Activated CD8-positive, alpha-beta T cell treated with anti-CD3 and anti-CD28 coated beads for 36 hours (primary cell): ENCODE measurements around the gene SLC39A11. TPM values are rescaled to one million over a fixed set of nuclear protein-coding genes. Genes with fewer than 3 reads are reported as not detected.
"Not testable (repeated sequence)": the region's sequence is repeated elsewhere in the genome, so short reads cannot be mapped to it uniquely, and the experiment has no call there.

ENCODE experiments used
- ATAC-seq: fragments of 200-7000 bp; cut with Tn5 transposase; one replicate; pipeline ENCODE4 v1.10.0; 2021; ENCODE audit warnings: mild to moderate bottlenecking, moderate library complexity
- CTCF ChIA-PET: fragments of 350-600 bp; sonication (Branson Sonifier 250); formaldehyde crosslinking; loops from one replicate; lab custom pipeline; 2021; ENCODE audit warnings: antibody characterized with exemption; lab: Charles Lee
- POLR2A ChIA-PET: fragments of 350-600 bp; sonication (Branson Sonifier 250); formaldehyde crosslinking; loops from one replicate; lab custom pipeline; 2021; ENCODE audit warnings: antibody characterized with exemption; lab: Charles Lee
- DNase-seq: peaks from one replicate; pipeline ENCODE4 v3.0.0-alpha.2; 2020
- H3K27ac Mint-ChIP-seq: one replicate; pipeline ENCODE4 v1.8.0; 2021; ENCODE audit warnings: mild to moderate bottlenecking, mixed read lengths
- H3K27me3 Mint-ChIP-seq: one replicate; pipeline ENCODE4 v1.8.0; 2021; ENCODE audit warnings: mixed read lengths
- H3K36me3 Mint-ChIP-seq: one replicate; pipeline ENCODE4 v1.8.0; 2021; ENCODE audit warnings: low read depth, mixed read lengths
- H3K4me1 Mint-ChIP-seq: one replicate; pipeline ENCODE4 v1.8.0; 2021; ENCODE audit warnings: low read depth, mixed read lengths
- H3K4me3 Mint-ChIP-seq: one replicate; pipeline ENCODE4 v1.8.0; 2021; ENCODE audit warnings: mild to moderate bottlenecking, moderate library complexity, mixed read lengths
- H3K9me3 Mint-ChIP-seq: one replicate; pipeline ENCODE4 v1.8.0; 2021; ENCODE audit warnings: mixed read lengths
- CTCF ChIP-seq: fragments of 200-600 bp; IDR thresholded peaks from one replicate; pipeline ENCODE4 v1.8.0; 2022; ENCODE audit warnings: antibody characterized with exemption, mild to moderate bottlenecking
- intact Hi-C: fragments of 100-400 bp; cut with micrococcal nuclease; formaldehyde crosslinking; loops from one replicate; pipeline ENCODE4 v1.10.0; 2022
- total RNA-seq, 2 experiments: library from RNA; stranded (reverse); gene quantifications; one replicate each; pipeline ENCODE4 v1.2.3, GENCODE V29; 2021

SLC39A11 gene
- total RNA-seq, 2 experiments from 2014 or later = 14.4 to 14.9 TPM

DNA sequence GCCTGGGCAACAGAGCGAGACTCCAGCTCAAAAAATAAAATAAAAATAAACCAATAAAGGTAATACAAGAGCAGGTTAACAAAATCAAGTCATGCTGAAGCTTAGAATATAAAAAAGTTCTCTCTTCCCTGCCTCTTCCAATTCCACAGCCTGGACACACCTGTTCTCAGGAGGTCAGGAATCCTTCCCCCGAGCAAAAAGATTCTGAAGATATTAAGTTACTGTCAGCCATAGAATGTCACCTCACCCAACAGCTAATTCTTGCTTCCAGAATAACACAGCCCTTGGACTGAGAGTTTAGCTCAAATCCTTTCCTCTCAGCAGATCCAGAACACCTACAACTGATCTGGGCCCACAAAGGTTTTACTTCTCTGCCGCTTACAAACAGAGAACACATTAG, 27.1 kb downstream of the SLC39A11 start:
- H3K4me1 Mint-ChIP-seq = peaks cover 8% of the 10 kb centered on the region
- ChIA-PET POLR2A (no interaction called here), CTCF (no interaction called here)
- no peak overlapping the region for H3K4me3 Mint-ChIP-seq
- H3K27me3 Mint-ChIP-seq = no peaks in the 10 kb centered on the region
- H3K27ac Mint-ChIP-seq = no peak overlapping the region
- H3K9me3 Mint-ChIP-seq = peaks cover 2% of the 10 kb centered on the region
- TF ChIP-seq CTCF = no peak
- no peak for ATAC-seq
- H3K36me3 Mint-ChIP-seq = peaks cover 11% of the 10 kb centered on the region
- no peak for DNase-seq
- intact Hi-C loops = no loop called here

- ATAC-seq = no peak
Measured at GRCh38 chr17:73064084-73064938, 28.2 kb downstream of the SLC39A11 start.

DNA sequence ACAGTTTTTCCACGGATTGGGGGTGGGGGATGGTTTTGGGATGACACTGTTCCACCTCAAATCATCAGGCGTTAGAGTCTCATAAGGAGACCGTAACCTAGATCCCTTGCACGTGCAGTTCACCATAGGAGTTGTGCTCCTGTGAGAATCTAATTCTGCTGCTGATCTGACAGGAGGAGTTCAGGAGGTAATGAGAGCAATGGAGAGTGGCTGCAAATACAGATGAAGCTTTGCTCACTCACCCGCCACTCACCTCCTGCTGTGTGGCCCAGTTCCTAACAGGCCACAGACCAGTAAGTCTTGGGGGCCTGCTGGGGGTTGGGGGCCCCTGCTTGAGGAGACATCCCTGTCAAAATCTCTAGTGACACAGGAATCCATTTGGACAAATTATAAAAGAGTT, 29.8 kb downstream of the SLC39A11 start:
- ChIA-PET POLR2A (no interaction called here), CTCF (interaction anchor here (2.4 kb wide), 1 partner anchor 335 kb away, joined by 6 read pairs; no protein-coding TSS in a partner anchor)
- no peak for ATAC-seq
- intact Hi-C loops = no loop called here
- no peaks in the 10 kb centered on the region for H3K27me3 Mint-ChIP-seq
- peaks cover 2% of the 10 kb centered on the region for H3K9me3 Mint-ChIP-seq
- no peak for DNase-seq
- H3K4me1 Mint-ChIP-seq = peaks cover 8% of the 10 kb centered on the region
- H3K36me3 Mint-ChIP-seq = peaks cover 8% of the 10 kb centered on the region
- H3K27ac Mint-ChIP-seq = no peak overlapping the region
- no peak for TF ChIP-seq CTCF
- no peak overlapping the region for H3K4me3 Mint-ChIP-seq

More at GRCh38 chr17:73064084-73064938, 28.2 kb downstream of the SLC39A11 start:
- Mint-ChIP-seq H3K27me3 (no peaks in the 10 kb centered on the region), H3K9me3 (peaks cover 2% of the 10 kb centered on the region), H3K36me3 (peaks cover 13% of the 10 kb centered on the region), H3K27ac (no peak overlapping the region), H3K4me3 (no peak overlapping the region), H3K4me1 (peaks cover 8% of the 10 kb centered on the region)
- no peak for DNase-seq
- intact Hi-C loops = no loop called here
- no peak for TF ChIP-seq CTCF
- ChIA-PET POLR2A (no interaction called here), CTCF (no interaction called here)

GRCh38 chr17:73061161-73061560, 31.3 kb downstream of the SLC39A11 start:
- no peak for TF ChIP-seq CTCF
- POLR2A ChIA-PET = no interaction called here
- Mint-ChIP-seq H3K27me3 (no peaks in the 10 kb centered on the region), H3K9me3 (no peaks in the 10 kb centered on the region), H3K27ac (no peak overlapping the region), H3K36me3 (peaks cover 2% of the 10 kb centered on the region), H3K4me3 (no peak overlapping the region), H3K4me1 (peaks cover 8% of the 10 kb centered on the region)
- intact Hi-C loops = no loop called here
- DNase-seq = no peak
- CTCF ChIA-PET = interaction anchor here (0.6 to 2.4 kb wide), 3 partner anchors 309 to 504 kb away, joined by 3 to 6 read pairs (median 3); no protein-coding TSS in a partner anchor
- no peak for ATAC-seq

GRCh38 chr17:73060721-73061120, 31.8 kb downstream of the SLC39A11 start:
- Mint-ChIP-seq H3K27me3 (no peaks in the 10 kb centered on the region), H3K36me3 (peaks cover 2% of the 10 kb centered on the region), H3K27ac (no peak overlapping the region), H3K4me3 (no peak overlapping the region), H3K4me1 (peaks cover 8% of the 10 kb centered on the region), H3K9me3 (no peaks in the 10 kb centered on the region)
- intact Hi-C loops = no loop called here
- TF ChIP-seq CTCF = no peak
- ATAC-seq (no peak), DNase-seq (no peak)
- ChIA-PET POLR2A (no interaction called here), CTCF (interaction anchor here (2.4 kb wide), 1 partner anchor 333 kb away, joined by 6 read pairs; no protein-coding TSS in a partner anchor)

GRCh38 chr17:73059713-73060112, 32.8 kb downstream of the SLC39A11 start:
- H3K36me3 Mint-ChIP-seq, H3K27ac Mint-ChIP-seq, POLR2A ChIA-PET, DNase-seq, intact Hi-C loops, H3K27me3 Mint-ChIP-seq, H3K4me3 Mint-ChIP-seq, CTCF ChIA-PET, ATAC-seq, H3K9me3 Mint-ChIP-seq, H3K4me1 Mint-ChIP-seq: not testable (repeated sequence)
